Measurements from ENCODE around the gene MRPL41.
"Not testable (repeated sequence)": the region's sequence is repeated elsewhere in the genome, so short reads cannot be mapped to it uniquely, and the experiment has no call there.

Gene MRPL41

DNA sequence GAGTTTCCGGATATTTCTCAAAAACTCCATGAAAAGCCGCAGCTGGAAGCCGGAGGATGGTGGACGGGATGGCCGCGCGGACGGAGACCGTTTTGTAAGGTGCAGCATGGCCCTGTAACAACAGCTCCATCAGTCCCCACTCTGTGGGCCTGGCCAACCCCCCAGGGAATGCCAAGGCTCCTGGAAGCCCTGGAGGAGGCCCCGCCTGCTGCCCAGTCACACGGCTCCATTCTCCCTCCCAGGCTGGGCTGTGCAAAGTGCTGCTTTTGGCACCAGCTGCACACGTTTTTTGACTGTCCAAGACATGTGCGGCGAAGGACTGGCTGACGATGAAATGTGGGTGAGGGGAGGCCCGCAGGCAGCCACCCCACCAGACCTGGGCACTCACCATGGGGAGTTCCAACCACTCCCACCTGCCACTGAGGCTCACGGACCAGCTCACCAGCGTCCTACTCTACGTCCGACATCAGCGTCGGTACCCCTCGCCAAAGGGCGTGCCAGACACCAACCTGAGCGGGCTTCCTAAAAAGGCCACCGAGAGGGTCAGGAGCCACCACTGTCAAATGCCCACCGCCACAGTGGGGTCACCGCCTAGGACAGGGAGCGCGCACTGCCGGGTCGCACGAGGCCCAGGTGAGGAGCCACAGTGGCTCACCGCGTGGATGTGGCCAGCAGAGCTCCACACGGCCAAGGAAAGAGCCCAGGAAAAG lies 28.8 kb upstream of the MRPL41 start:
- no peak for DNase-seq

- DNase-seq, result no peak
These were observed 27.3 kb upstream of the MRPL41 start for GRCh38 chr9:137524161-137524980.

DNA sequence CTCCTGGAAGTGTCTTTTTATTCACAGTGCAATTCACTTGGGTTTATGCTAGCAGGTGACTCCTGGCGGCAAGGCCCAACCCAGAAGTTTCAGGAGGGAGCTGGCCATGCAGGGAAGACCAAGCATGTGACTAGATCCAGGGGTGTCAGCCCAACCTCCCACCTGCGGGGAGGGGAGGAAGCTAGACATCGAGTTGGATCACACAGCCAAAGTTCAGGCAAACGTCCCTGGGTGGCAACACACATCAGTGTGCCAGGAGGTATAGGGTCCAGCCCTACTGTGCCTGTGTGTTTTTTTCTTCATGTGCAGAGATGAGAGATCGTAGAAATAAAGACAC lies 26.7 kb upstream of the MRPL41 start:
- no peak for DNase-seq

DNA sequence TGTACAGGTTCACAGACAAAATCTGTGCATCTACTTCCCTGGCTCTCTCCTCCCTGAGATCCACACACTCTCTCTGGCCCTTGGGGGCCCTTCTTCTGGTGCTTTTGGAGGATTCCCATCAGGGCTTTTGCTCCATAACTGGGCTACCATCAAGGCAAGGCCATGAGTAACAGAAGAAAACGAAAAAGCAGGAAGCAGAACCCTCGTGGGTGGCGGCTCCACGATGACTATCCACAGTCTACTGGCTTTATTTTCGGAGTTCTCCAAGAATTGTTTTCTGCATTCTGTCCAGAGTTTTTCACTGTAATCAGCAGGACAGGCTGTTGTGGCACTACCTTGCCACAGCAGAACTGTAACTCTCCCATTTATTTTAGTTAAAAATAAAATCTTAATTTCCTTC lies 21.3 kb upstream of the MRPL41 start:
- no peak for DNase-seq

- DNase-seq, result no peak
These were observed 20.4 kb upstream of the MRPL41 start for GRCh38 chr9:137531099-137531765.

DNA sequence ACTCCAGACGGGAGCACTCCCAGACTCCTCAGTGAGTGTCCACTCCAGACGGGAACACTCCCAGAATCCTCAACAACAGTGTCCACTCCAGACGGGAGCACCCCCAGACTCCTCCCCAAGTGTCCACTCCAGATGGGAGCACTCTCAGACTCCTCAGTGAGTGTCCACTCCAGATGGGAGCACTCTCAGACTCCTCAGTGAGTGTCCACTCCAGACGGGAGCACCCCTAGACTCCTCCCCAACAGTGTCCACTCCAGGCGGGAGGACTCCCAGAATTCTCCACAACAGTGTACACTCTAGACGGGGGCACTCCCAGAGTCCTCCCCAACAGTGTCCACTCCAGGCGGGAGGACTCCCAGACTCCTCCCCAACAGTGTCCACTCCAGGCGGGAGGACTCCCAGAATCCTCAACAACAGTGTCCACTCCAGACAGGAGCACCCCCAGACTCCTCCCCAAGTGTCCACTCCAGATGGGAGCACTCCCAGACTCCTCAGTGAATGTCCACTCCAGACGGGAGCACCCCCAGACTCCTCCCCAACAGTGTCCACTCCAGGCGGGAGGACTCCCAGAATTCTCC lies 18.7 kb upstream of the MRPL41 start:
- not testable (repeated sequence) for DNase-seq

- no peak for DNase-seq
These were observed 17.2 kb upstream of the MRPL41 start for GRCh38 chr9:137534256-137535119.

GRCh38 chr9:137535120-137535428 lies 16.6 kb upstream of the MRPL41 start:
- DNase-seq, result no peak

DNA sequence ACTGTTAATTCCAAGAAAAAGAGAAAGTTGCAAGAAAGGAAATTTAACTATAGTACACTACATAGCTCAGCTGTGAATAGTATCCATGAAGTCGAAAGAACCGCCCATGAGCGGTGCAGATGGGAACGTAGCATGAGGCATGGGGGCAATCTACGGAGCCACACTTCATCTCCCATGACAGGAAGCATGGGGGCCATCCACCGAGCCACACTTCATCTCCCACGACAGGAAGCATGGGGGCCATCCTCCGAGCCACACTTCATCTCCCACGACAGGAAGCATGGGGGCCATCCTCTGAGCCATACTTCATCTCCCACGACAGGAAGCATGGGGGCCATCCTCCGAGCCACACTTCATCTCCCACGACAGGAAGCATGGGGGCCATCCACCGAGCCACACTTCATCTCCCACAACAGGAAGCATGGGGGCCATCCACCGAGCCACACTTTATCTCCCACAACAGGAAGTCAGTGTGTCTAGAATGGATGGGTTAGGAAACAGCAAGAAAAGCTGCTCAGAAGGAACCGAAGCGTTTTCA lies 15.0 kb upstream of the MRPL41 start:
- DNase-seq, result peak; percentile 18

- DNase-seq, result no peak
These were observed 13.6 kb upstream of the MRPL41 start for GRCh38 chr9:137538058-137538457.

- no peak for DNase-seq
These were observed 11.1 kb upstream of the MRPL41 start for GRCh38 chr9:137540536-137540935.

DNA sequence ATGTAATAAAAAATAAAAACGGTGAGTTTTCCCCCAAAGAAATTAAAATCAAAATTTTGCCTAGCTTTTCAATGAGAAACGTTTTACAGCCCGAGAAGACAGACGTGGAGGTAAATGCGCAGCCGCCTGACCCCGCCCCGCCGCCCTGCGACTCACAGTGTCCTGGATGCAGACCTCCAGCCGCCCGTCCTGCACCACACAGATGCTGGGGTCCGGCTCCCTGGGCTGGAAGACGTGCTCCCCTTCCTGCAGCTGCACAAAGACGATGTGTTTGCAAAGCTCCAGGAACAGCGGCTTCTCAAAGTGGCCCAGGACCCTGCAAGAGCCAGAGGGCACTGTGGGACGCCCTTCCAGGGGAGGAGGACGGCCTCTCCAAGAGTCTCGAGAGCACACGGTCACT lies 9.2 kb upstream of the MRPL41 start:
- no peak for DNase-seq

DNA sequence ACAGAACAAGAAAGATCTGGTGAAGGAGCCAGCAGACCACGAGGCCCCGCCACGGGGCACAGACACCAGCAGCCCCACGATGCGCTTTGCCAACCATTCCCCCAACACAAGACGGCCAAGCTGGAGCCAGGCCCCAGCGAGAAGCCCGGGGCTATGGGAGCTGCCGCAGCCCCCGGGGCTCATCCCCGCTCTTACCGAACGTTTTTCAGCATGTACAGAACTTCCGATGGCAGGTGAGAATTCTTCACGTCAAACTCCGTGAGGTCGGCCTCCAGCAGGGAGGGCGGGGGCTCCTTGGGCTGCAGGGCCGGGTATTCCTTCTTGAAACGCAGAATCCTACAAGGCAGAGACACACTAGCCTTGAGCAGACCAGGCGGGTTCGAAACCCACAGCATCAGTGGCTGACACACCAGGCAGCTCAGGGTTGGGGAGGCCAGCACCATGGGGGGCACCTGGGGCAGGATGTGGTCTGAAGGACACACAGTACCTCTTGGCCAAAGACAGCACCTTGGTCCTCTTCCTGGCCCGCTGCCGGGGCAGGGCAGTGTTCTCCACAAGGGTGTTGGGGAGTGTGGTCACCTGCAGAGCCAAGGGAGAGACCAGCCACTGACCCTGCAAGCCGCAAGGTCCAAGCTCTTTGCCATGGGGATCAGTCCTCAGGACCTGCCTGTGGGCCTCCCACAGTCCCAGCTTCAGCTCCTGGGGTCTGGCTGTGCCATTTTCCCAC lies 8.3 kb upstream of the MRPL41 start:
- no peak for DNase-seq

- DNase-seq, result no peak
These were observed 7.4 kb upstream of the MRPL41 start for GRCh38 chr9:137544176-137544760.

DNA sequence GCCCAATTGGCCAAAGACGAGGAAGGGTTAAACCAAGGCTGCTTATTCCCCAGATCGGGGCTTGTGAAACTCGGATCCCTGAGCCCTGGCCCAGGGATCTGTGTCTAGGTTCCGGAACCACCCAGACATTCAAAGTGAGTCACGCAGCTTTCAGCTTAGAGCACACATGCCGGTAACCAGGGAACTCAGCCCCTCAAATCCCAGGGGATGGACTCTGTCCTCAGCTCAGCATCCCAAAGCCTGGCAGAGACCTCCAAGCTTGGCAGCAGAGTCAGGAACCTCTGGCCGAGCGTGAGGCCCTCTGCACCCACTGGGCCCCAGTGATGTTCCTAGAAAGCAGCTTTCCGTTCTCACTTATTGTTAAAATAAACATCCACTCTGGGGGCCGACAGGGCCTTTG lies 6.6 kb upstream of the MRPL41 start:
- DNase-seq, result no peak

- no peak for DNase-seq
These were observed 3.8 kb upstream of the MRPL41 start for GRCh38 chr9:137547687-137548543.

- no peak for DNase-seq
These were observed 1.5 kb upstream of the MRPL41 start, which contains the start of gene PNPLA7 for GRCh38 chr9:137550231-137550621. Gene PNPLA7, minus strand, starts transcription at chr9:137550402. Its CDS starts 205 bp downstream, at chr9:137550197.

- not testable (repeated sequence) for DNase-seq
These were observed 768 bp upstream of the MRPL41 start for GRCh38 chr9:137550958-137551263.

DNA sequence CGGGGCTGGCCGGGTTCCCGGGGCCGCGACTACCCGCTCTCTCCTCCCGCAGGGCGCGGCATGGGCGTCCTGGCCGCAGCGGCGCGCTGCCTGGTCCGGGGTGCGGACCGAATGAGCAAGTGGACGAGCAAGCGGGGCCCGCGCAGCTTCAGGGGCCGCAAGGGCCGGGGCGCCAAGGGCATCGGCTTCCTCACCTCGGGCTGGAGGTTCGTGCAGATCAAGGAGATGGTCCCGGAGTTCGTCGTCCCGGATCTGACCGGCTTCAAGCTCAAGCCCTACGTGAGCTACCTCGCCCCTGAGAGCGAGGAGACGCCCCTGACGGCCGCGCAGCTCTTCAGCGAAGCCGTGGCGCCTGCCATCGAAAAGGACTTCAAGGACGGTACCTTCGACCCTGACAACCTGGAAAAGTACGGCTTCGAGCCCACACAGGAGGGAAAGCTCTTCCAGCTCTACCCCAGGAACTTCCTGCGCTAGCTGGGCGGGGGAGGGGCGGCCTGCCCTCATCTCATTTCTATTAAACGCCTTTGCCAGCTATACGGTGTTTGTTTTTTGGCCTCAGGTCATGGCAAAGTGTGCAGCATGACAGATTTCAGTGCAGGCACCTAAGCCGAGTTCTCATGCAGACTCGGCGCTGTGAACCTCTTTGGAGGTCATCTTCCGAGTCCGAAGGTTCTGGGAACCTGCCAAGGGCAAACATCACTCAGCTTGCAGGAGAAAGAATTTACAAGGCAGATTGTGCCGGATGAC lies 516 bp downstream of the MRPL41 start:
- DNase-seq, result no peak

DNA sequence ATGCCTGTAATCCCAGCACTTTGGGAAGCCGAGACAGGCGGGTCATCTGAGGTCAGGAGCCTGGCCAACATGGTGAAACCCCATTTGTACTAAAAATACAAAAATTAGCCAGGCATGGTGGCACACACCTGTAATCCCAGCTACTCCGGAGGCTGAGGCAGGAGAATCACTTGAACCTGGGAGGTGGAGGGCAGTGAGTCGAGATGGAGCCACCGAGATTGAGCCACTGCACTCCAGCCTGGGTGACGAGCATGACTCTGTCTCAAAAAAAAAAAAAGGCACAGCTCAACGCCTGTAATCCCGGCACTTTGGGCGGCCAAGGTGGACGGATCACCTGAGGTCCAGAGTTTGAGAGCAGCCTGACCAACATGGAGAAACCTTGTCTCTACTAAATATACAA lies 2.0 kb downstream of the MRPL41 start:
- not testable (repeated sequence) for DNase-seq
